Motor neuron (in vitro differentiated cells): ENCODE results near the gene SLC5A3. TPM values are rescaled to one million over a fixed set of nuclear protein-coding genes. Genes with fewer than 3 reads are reported as not detected.

ENCODE experiments used
- ATAC-seq, 8 experiments: fragments of 200-7000 bp; cut with Tn5 transposase; replicated peaks in 6 of 8; 2 replicates each; pipeline ENCODE4 v1.8.0; 2021; ENCODE audit warnings: mild to moderate bottlenecking in 8 of 8, moderate library complexity in 8 of 8
- H3K27ac ChIP-seq, 2 donors: fragments of 250-450 bp; sonication (Bioruptor Pico); 2 replicates each; pipeline ENCODE4 v1.9.0; 2021; ENCODE audit warnings: antibody characterized with exemption in 2 of 2, mild to moderate bottlenecking in 2 of 2, moderate library complexity in 1 of 2
- H3K4me1 ChIP-seq, 2 donors: fragments of 250-450 bp; sonication (Bioruptor Pico); replicated peaks in 1 of 2; 2 replicates each; pipeline ENCODE4 v1.6.1; 2021; ENCODE audit warnings: antibody characterized with exemption in 2 of 2, mild to moderate bottlenecking in 2 of 2, moderate library complexity in 1 of 2
- H3K4me3 ChIP-seq, 5 donors: fragments of 250-450 bp; sonication (Bioruptor Pico); 2 replicates each; pipeline ENCODE4 v1.9.0; 2021; ENCODE audit warnings: antibody characterized with exemption in 5 of 5, mild to moderate bottlenecking in 5 of 5, moderate library complexity in 4 of 5
- WGBS, 10 experiments: fragments of 450-650 bp; shearing (Covaris generic); methylation state at CpG; one replicate each; pipeline ENCODE4 v1.0.0; 2022; 5-methylcytosine and 5-hydroxymethylcytosine counted together
- in situ Hi-C, 9 experiments: fragments of 400-800 bp; cut with MboI; loops; one replicate each; pipeline ENCODE4 v1.15.0; 2021; ENCODE audit warnings: low sequenced_read_pairs in 9 of 9, low pct_unique_long_range_greater_than_20kb in 2 of 9; ENCODE audit not compliant: unreplicated experiment in 9 of 9
- total RNA-seq, 8 experiments: library from RNA; unstranded; fragments of 300-600 nt; gene quantifications; 2 replicates each; pipeline versions ENCODE4 v1.2.3 to v1.2.4, GENCODE V29; 2022

The SLC5A3 gene
- total RNA-seq, 8 experiments from 2014 or later, result 14.2 to 25.7 (median 19.9) TPM

DNA sequence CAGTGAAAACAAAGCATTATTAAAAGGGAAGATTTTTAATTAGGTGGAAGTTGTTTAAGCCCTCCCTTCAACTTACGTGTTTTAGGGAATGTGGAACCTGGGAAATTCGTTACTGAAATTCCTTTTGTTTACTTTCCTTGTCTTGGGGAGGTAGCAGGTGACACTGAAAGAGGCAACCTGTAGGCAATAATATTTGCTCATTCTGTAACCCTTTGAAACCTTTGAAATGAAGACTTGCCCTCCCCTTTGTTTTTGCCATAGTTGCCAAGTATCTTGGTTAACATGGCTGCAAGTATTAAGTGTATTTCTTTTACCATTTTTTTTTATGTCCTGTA lies 1.7 kb downstream of the SLC5A3 start:
- WGBS, 10 experiments, result 17 to 80% (median 34%) methylated on average over 1 to 2 of the region's 2 CpGs; no CpG with 5 or more reads in 1 of the 10 experiments
- in situ Hi-C loops, result loop anchor here in 1 of 9 experiments (25.0 kb wide), 1 partner anchor 112 kb away; no protein-coding TSS in a partner anchor

DNA sequence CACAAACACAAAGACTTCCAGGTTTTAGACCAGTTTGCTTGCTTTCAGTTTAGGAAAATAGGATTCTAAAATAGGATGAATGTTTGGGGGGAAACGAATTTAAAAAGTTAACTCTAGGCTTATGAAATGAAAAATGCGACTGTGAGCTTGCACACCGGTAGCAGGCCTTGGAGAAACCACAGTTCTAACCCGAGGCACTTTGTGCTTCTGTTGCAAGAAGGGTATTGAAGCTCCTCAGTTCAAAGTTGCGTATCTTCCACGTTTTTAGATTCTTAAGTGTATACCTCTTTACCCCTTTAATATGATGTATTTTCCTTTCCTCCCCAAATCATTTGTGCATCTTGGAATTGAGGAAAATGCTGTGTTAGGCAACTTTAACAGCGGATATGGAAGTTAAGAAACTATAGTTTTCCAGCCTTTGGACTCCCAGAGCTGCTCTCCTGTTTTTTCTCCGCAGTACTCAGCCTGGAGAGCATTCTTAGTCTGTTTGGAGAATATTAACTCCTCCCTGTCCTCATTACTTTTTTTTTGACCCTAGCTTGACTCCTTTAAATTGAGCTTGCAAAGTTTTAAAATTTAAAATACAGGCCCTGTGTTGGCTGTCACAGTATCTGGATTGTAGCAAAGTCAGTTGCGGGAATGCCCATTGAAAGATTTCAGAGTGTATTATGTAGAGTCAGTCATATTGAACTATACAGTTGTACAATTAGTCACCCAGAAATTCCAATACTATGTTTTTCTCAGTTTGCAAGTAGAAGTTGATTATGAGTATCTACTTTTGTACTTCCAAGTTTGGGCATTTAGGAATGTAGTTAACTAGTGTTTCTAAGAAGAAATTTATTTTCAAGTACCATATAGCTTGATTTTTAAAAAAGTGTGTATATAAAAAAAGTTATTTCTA lies 2.6 kb downstream of the SLC5A3 start:
- no peak for ATAC-seq

More for the DNA sequence above, 1.7 kb downstream of the SLC5A3 start:
- Histone ChIP-seq H3K4me3 (peak overlapping the region; percentile 73 to 87 (median 79)), H3K27ac (no peak overlapping the region), H3K4me1 (peaks cover 17% of the 10 kb centered on the region in 2 donors)
- ATAC-seq, result no peak

DNA sequence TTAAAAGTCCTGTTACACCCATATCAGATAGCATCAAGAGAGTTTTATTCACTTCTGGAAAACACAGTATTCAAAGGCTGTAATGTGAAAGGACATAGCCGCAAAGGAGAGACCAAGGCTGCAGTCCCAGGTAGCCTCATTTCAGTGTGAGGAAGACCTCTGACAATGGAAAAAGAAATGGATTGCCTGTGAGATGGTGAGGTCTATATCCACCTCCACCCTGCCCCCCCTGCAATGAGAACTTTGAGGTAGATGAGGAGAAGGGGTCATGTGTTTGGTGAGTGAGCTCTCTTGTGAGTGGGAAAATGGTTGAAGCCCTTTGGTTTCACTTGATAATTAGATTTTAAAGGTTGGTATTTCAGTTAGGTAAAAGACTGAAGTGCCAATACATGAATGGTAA lies 3.5 kb downstream of the SLC5A3 start:
- 86 to 100% (median 100%) methylated on average over 1 of the region's 1 CpG; no CpG with 5 or more reads in 4 of the 10 experiments for WGBS, 10 experiments
- no peak for ATAC-seq
- peaks cover 17% of the 10 kb centered on the region in 2 donors for H3K4me1 ChIP-seq
- no peak overlapping the region for H3K4me3 ChIP-seq
- H3K27ac ChIP-seq, result no peak overlapping the region
- in situ Hi-C loops, result loop anchor here in 1 of 9 experiments (25.0 kb wide), 1 partner anchor 110 kb away; no protein-coding TSS in a partner anchor

More for the DNA sequence above, 2.6 kb downstream of the SLC5A3 start:
- Histone ChIP-seq H3K27ac (no peak overlapping the region), H3K4me3 (peak overlapping the region in 2 of 5 donors; percentile 7 to 79), H3K4me1 (peaks cover 17% of the 10 kb centered on the region in 2 donors)
- WGBS, 10 experiments, result 18 to 85% (median 71%) methylated on average over 3 to 9 of the region's 9 CpGs
- in situ Hi-C loops, result loop anchor here in 1 of 9 experiments (25.0 kb wide), 1 partner anchor 111 kb away; no protein-coding TSS in a partner anchor

DNA sequence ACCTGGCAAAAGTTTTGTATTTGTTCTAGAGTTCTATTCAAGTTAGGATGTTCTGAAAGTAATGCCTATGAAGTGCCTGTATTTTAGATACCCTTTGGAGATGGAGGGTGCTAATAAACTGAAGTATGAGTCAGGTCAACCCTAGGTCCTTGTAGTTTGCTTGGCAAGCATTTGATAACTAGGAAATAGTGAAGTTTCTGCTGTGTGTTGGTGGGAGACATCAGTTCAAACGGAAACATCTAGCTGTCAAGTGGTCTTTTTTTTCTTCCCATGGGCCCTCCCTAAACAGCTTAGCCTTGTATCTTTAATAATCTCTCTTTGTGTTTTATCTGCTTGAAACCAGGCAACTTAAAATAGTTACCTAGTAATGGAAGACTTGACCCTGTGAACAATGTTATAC lies 4.5 kb downstream of the SLC5A3 start:
- 57 to 100% (median 83%) methylated on average over 1 of the region's 1 CpG; no CpG with 5 or more reads in 3 of the 10 experiments for WGBS, 10 experiments
- in situ Hi-C loops, result loop anchor here in 1 of 9 experiments (25.0 kb wide), 1 partner anchor 109 kb away; no protein-coding TSS in a partner anchor
- no peak for ATAC-seq
- Histone ChIP-seq H3K4me1 (peaks cover 14 to 17% of the 10 kb centered on the region in 2 donors), H3K4me3 (no peak overlapping the region), H3K27ac (no peak overlapping the region)

DNA sequence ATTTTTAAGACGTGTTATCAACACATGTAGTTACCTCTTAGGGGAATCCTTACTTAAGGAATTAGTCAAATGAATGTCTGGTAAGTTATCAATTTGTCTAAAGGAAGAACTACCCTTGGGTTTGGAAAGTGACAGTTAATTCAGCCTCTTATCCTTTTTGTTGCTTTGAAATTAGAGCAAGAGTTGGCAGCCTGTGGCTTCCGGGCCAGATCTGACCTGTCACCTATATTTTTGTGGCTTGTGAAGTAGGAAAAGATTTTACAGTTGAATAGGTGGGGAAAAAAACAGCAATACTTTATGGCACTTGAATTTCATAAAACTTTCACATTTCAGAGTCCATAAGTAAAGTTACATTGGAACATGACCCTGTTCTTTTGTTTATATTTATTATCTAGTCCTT lies 5.5 kb downstream of the SLC5A3 start:
- Histone ChIP-seq H3K4me1 (peaks cover 13 to 17% of the 10 kb centered on the region in 2 donors), H3K4me3 (no peak overlapping the region), H3K27ac (no peak overlapping the region)
- WGBS, 10 experiments, result 63 to 100% (median 94%) methylated on average over 1 to 2 of the region's 2 CpGs; no CpG with 5 or more reads in 2 of the 10 experiments
- ATAC-seq, result no peak
- in situ Hi-C loops, result loop anchor here in 1 of 9 experiments (25.0 kb wide), 1 partner anchor 108 kb away; no protein-coding TSS in a partner anchor

DNA sequence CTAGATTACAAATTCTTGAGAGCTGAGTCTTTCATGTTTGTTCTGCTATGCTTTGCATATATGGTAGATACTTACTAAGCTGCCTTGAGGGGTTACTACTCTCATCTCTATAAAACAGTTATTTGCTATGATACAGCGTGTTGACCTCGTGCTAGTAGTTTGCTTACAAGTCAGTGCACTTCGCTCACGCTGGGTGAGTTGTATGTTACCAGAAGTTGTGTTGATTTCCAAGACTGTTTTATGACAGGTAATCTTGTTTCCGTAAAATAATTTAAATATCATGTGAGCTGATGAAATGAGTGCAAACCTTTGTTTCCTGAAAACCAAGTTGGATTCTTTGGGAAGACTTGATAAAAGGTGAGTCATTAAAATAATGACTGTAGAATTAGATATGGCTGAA lies 7.3 kb downstream of the SLC5A3 start:
- Histone ChIP-seq H3K4me1 (peaks cover 5 to 6% of the 10 kb centered on the region in 2 donors), H3K4me3 (no peak overlapping the region), H3K27ac (no peak overlapping the region)
- ATAC-seq, result no peak
- in situ Hi-C loops, result loop anchor here in 1 of 9 experiments (25.0 kb wide), 1 partner anchor 107 kb away; no protein-coding TSS in a partner anchor
- WGBS, 10 experiments, result 89 to 100% (median 96%) methylated on average over 1 to 5 of the region's 5 CpGs

DNA sequence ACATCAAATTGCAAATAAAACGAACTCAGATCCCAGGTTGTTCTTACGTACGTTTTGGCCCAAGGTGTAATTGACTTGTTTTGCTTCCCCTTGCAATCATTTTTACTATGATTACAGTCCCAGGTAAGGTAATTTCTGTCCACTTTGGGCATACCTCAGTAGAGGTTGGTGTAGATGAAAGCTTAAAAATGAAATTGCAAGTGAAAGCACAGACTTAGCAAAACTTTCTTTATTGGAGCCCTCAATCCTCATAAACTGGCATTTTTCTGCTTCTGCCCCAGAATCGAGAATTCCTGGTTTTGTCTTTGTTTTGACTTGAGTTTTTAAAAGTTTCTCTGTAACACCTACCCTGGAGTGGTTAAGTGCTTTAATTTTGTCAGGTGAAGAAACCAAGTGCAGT lies 9.4 kb downstream of the SLC5A3 start:
- 86 to 100% (median 95%) methylated on average over 1 to 4 of the region's 4 CpGs; no CpG with 5 or more reads in 1 of the 10 experiments for WGBS, 10 experiments
- in situ Hi-C loops, result loop anchor here in 1 of 9 experiments (25.0 kb wide), 1 partner anchor 105 kb away; no protein-coding TSS in a partner anchor
- no peak overlapping the region for H3K27ac ChIP-seq

DNA sequence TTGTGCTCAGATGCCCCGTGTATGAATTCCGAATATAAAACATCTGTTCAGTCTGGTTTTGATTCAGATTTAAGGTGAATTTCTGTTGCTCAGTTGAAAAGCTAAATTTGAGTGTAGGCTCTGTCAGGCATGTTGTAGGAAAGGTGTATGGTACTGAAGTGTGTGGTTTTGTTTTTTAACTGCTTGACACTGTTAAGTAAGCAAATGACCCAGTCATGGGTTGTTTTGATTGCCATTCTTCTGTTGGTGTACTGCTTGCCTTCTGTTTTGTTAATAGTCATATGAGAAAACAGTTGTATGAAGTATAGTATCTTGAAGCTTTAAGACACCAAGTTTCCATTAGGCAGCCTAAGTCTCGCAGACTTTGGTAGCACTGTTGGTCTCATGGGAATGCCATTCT lies 10.0 kb downstream of the SLC5A3 start:
- in situ Hi-C loops, result loop anchor here in 1 of 9 experiments (25.0 kb wide), 1 partner anchor 104 kb away; no protein-coding TSS in a partner anchor
- WGBS, 10 experiments, result 40 to 100% (median 100%) methylated on average over 1 to 3 of the region's 3 CpGs; no CpG with 5 or more reads in 2 of the 10 experiments
- ATAC-seq, result no peak

More for the DNA sequence above, 9.4 kb downstream of the SLC5A3 start:
- Histone ChIP-seq H3K4me3 (no peak overlapping the region), H3K4me1 (no peaks in the 10 kb centered on the region)
- ATAC-seq, result no peak

DNA sequence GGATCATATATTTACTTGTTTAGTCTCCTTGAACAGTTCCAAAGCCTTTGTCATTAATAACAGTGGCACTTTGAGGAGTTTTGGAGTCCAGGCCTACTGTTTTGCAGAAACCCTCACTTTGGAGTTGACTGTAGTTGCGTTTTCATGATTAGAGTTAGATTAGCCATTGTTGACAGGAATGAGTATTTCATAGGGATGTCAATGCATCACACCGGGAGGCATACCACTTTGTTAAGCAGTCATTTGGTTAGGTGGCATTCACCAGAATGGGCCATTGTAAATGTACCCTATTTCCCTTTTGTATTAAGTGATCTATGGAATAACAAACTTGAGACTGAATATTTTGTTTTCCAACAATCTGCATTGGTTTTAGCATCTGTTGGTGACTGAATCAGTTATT lies 11.8 kb downstream of the SLC5A3 start:
- no peak overlapping the region for H3K27ac ChIP-seq
- H3K4me1 ChIP-seq, result no peaks in the 10 kb centered on the region
- WGBS, 10 experiments, result 45 to 100% (median 80%) methylated on average over 1 to 2 of the region's 2 CpGs; no CpG with 5 or more reads in 3 of the 10 experiments
- in situ Hi-C loops, result loop anchor here in 1 of 9 experiments (25.0 kb wide), 1 partner anchor 102 kb away; no protein-coding TSS in a partner anchor
- ATAC-seq, result no peak
- no peak overlapping the region for H3K4me3 ChIP-seq

More for the DNA sequence above, 10.0 kb downstream of the SLC5A3 start:
- no peak overlapping the region for H3K4me3 ChIP-seq
- no peak overlapping the region for H3K27ac ChIP-seq
- no peaks in the 10 kb centered on the region for H3K4me1 ChIP-seq

DNA sequence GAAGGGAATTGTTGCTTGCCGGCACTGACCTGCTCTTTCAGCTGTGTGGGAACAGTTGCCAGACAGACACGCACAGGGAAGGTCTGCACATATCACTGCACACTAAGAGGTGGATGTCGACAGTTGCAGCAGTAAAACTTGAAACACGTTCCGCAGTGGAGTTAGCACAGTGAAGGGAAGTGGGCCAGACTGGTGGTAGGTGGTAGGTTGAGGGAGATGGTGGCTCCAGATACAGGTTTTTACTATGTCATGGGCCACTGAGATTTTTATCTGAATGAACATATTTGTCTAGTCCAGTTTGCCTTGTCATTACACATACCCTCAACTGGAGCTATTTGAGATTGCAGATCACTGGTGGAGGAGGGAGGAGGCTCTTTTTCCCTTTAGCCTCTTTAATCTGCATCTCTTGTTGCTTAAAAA lies 13.5 kb downstream of the SLC5A3 start:
- in situ Hi-C loops, result loop anchor here in 1 of 9 experiments (25.0 kb wide), 1 partner anchor 100 kb away; no protein-coding TSS in a partner anchor
- Histone ChIP-seq H3K4me1 (peaks cover 0 to 3% of the 10 kb centered on the region in 2 donors), H3K27ac (no peak overlapping the region), H3K4me3 (no peak overlapping the region)
- 40 to 100% (median 95%) methylated on average over 1 to 4 of the region's 5 CpGs; no CpG with 5 or more reads in 5 of the 10 experiments for WGBS, 10 experiments
- ATAC-seq, result no peak

DNA sequence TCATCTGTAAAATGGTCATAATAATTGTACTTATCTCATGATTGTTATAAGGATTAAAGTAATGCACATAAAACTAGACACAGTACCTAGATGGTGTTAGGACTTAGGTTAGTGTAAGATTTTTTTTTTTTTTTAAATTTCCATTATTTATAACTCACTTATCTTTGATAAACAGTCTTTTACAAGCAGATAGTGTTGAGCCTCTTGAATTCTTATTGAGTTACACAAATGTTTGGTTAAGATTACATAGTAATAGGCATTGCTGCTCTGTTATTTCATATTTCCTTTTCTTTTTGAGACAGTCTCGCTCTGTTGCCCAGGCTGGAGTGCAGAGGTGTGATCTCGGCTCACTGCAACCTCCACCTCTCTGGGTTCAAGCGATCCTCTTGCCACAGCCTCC lies 15.4 kb downstream of the SLC5A3 start:
- WGBS, 10 experiments, result 80 to 100% (median 100%) methylated on average over 1 to 3 of the region's 3 CpGs; no CpG with 5 or more reads in 3 of the 10 experiments
- H3K4me1 ChIP-seq, result peaks cover 9 to 11% of the 10 kb centered on the region in 2 donors
- H3K27ac ChIP-seq, result no peak overlapping the region
- in situ Hi-C loops, result loop anchor here in 1 of 9 experiments (25.0 kb wide), 1 partner anchor 99 kb away; no protein-coding TSS in a partner anchor
- ATAC-seq, result no peak
- no peak overlapping the region for H3K4me3 ChIP-seq

DNA sequence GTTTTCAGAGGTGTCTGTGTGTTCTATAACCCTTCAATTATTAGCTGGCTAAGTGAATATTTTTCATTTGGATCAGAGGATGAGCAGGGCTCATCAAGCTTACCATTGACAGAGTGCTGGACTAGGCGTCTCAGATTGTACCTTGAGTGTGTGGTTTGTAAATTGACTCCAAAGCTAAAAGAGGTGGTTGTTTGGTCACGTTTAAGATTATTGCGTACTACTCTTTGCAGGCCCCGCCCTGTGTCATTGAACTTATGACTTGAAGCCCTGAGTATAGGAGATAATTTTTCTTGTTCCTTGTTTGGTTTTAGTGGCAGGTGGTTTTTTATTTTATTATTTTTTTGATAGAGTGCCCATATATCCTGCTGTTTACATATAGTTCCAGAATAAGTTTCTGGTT lies 17.7 kb downstream of the SLC5A3 start:
- no peak for ATAC-seq
- H3K27ac ChIP-seq, result no peak overlapping the region
- in situ Hi-C loops, result loop anchor here in 1 of 9 experiments (25.0 kb wide), 1 partner anchor 96 kb away; no protein-coding TSS in a partner anchor
- peaks cover 9 to 11% of the 10 kb centered on the region in 2 donors for H3K4me1 ChIP-seq
- 60 to 100% (median 90%) methylated on average over 1 to 2 of the region's 4 CpGs; no CpG with 5 or more reads in 3 of the 10 experiments for WGBS, 10 experiments
- H3K4me3 ChIP-seq, result no peak overlapping the region
